A549 (cell line): Measurements from ENCODE around the gene XRCC6.

Source experiments
- CTCF ChIP-seq: fragments of >200 bp; sonication (Bioruptor Twin); formaldehyde crosslinking; IDR thresholded peaks from 3 replicates; pipeline ENCODE4 v1.5.1; 2016
- EHF ChIP-seq: fragments of 250-450 bp; sonication (Bioruptor Pico); IDR thresholded peaks from 2 replicates; pipeline ENCODE4 v1.5.0; 2020; ENCODE audit warnings: mild to moderate bottlenecking
- KDM1A ChIP-seq: fragments of 200-600 bp; sonication (generic); IDR thresholded peaks from 2 replicates; pipeline ENCODE4 v1.6.1; 2016; ENCODE audit warnings: low read depth, mild to moderate bottlenecking
- MAX ChIP-seq: IDR thresholded peaks from 2 replicates; pipeline ENCODE4 v1.6.1; 2012
- MAZ ChIP-seq: fragments of 150-350 bp; IDR thresholded peaks from 2 replicates; pipeline ENCODE4 v1.6.1; 2014; ENCODE audit warnings: antibody characterized with exemption, low read depth, low read length, borderline replicate concordance
- NFE2L2 ChIP-seq: fragments of 150-350 bp; conservative IDR thresholded peaks from 2 replicates; pipeline ENCODE4 v1.6.1; 2014; ENCODE audit warnings: low read length
- POLR2A ChIP-seq: IDR thresholded peaks from 2 replicates; pipeline ENCODE4 v1.6.1; 2012; ENCODE audit warnings: mild to moderate bottlenecking, low read length
- RAD21 ChIP-seq, 2 experiments: fragments of >200 bp in 1 of 2; sonication (Bioruptor Twin) in 1 of 2; formaldehyde crosslinking in 1 of 2; IDR thresholded peaks in 1 of 2; conservative IDR thresholded peaks in 1 of 2; 2 replicates in 1 of 2; 3 replicates in 1 of 2; pipeline ENCODE4 v1.6.1; 2012 to 2018; ENCODE audit warnings: inconsistent platforms in 1 of 2
- USF2 ChIP-seq: fragments of 450-650 bp; IDR thresholded peaks from 2 replicates; pipeline ENCODE4 v1.6.1; 2014; ENCODE audit warnings: antibody characterized with exemption

- no peak for TF ChIP-seq CTCF
- TF ChIP-seq POLR2A = no peak
- TF ChIP-seq EHF (CRISPR knock-in tag) = no peak
- no peak for TF ChIP-seq NFE2L2
- TF ChIP-seq USF2 = no peak
- TF ChIP-seq MAX = no peak
- TF ChIP-seq MAZ = no peak
- TF ChIP-seq RAD21 (conservative IDR thresholded peaks at IDR 0.05 in 1 of 2, IDR thresholded peaks at IDR 0.05 in 1 of 2) = no peak
- TF ChIP-seq KDM1A = no peak
Measured at GRCh38 chr22:41654322-41654721, 33.2 kb downstream of the XRCC6 start.
